Activated effector memory CD4-positive, alpha-beta T cell treated with Interleukin-2 at 50 U/mL for 16 hours (primary cell): ENCODE data around the gene PLK5.
"Not testable (repeated sequence)": the region's sequence is repeated elsewhere in the genome, so short reads cannot be mapped to it uniquely, and the experiment has no call there.

Experiments
- DNase-seq: peaks from one replicate; pipeline ENCODE4 v3.0.0-alpha.2; 2020

The PLK5 gene

GRCh38 chr19:1507763-1508506 is 15.9 kb upstream of the PLK5 start:
- DNase-seq = peak; percentile 84

GRCh38 chr19:1508507-1508856 is 15.4 kb upstream of the PLK5 start:
- no peak for DNase-seq

- DNase-seq = no peak
These were observed 14.1 kb upstream of the PLK5 start for GRCh38 chr19:1509602-1510441.

GRCh38 chr19:1510442-1510806 is 13.5 kb upstream of the PLK5 start:
- DNase-seq = no peak

GRCh38 chr19:1510807-1511206 is 13.1 kb upstream of the PLK5 start:
- DNase-seq = no peak

- DNase-seq = no peak
These were observed 12.3 kb upstream of the PLK5 start for GRCh38 chr19:1511318-1512317.

GRCh38 chr19:1512671-1513498 is 11.0 kb upstream of the PLK5 start, which contains the start of gene ADAMTSL5:
TSS of gene ADAMTSL5 (minus strand) at chr19:1513019. CDS start at chr19:1510943, 2,076 bp downstream.
- DNase-seq = peak; percentile 51

GRCh38 chr19:1513499-1514294 is 10.2 kb upstream of the PLK5 start:
- peak; percentile 47 for DNase-seq

GRCh38 chr19:1514295-1514661 is 9.6 kb upstream of the PLK5 start:
- no peak for DNase-seq

- no peak for DNase-seq
These were observed 8.7 kb upstream of the PLK5 start for GRCh38 chr19:1514986-1515721.

GRCh38 chr19:1516395-1516753 is 7.5 kb upstream of the PLK5 start:
- no peak for DNase-seq

- no peak for DNase-seq
These were observed 5.4 kb upstream of the PLK5 start for GRCh38 chr19:1518471-1518870.

GRCh38 chr19:1519802-1520201 is 4.1 kb upstream of the PLK5 start:
- not testable (repeated sequence) for DNase-seq

GRCh38 chr19:1520203-1520780 is 3.6 kb upstream of the PLK5 start:
- no peak for DNase-seq

GRCh38 chr19:1521636-1522035 is 2.2 kb upstream of the PLK5 start:
- no peak for DNase-seq

- no peak for DNase-seq
These were observed 1.8 kb upstream of the PLK5 start for GRCh38 chr19:1522061-1522460.

GRCh38 chr19:1522838-1523237 is 1.0 kb upstream of the PLK5 start:
- no peak for DNase-seq

GRCh38 chr19:1524287-1524971 is 552 bp downstream of the PLK5 start:
- DNase-seq = no peak

GRCh38 chr19:1524972-1525325 is 1.1 kb downstream of the PLK5 start:
- DNase-seq = no peak

GRCh38 chr19:1525343-1525742 is 1.5 kb downstream of the PLK5 start:
- no peak for DNase-seq
